ENCODE data around the gene TOMM20L. TPM values are rescaled to one million over a fixed set of nuclear protein-coding genes. Genes with fewer than 3 reads are reported as not detected.
A peak's percentile ranks its signal among the peaks of the same experiment; 100 is the strongest.
"Not testable (repeated sequence)": the region's sequence is repeated elsewhere in the genome, so short reads cannot be mapped to it uniquely, and the experiment has no call there.

The TOMM20L gene
- total RNA-seq (2014; rRNA removed; shearing (Covaris generic)), result not detected in 2 replicates

DNA sequence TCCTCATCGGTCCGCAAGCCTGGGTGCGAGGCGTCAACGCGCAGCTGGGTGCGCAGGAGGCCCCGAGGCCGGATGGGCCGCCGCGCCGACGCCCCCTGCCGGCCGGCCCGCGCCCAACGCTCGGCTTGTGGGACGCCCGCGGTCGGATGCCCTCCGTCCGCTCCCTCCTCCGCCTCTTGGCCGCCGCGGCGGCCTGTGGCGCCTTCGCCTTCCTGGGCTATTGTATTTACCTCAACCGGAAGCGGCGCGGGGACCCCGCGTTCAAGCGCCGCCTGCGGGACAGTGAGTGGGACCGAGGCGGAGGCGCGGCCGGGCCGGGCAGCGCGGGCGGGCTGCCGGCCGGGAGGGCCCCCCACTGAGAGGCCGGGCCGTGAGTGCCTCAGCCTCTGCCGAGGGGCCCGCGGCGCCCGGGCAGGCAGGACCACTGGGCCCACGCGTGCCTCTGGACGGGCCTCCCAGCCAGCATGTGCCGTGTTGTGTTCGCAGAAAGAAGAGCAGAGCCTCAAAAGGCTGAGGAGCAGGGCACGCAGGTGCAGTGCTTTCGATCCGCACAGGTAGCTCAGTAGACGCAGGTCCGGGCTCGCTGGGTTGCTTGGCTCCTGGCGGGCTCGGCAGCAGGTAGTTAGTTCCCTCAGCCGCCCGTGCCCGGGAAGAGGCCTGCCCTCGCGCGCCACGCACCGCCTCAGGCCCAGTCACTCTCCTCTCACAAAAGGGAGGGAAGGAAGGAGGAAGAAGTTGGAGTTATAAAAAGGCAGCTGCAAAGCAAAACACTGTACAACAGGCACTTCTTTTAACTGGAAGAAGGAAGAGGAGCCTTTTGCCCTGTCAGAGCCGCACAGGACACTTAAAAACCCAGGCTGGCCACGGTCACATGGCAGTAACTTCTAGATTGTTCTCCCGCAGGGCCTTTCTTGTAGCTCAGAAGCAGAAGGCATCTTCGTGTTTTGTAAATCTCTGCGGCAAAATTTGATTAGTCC, at the start of gene TOMM20L:
Gene TOMM20L, plus strand, starts transcription at position 119 of the 977 bp plus-strand sequence. Its CDS starts 28 bp downstream, at position 147.
- H3K27ac ChIP-seq, result no peak within 1 kb of the TSS
- H3K36me3 ChIP-seq, result no peaks in the 10 kb centered on the region

GRCh38 chr14:58353516-58354299, 42.0 kb upstream of the TOMM20L start:
- no peak for DNase-seq
- no peaks in the 10 kb centered on the region for H3K27me3 ChIP-seq
- no peak overlapping the region for H3K4me3 ChIP-seq
- peaks cover 23% of the 10 kb centered on the region for H3K36me3 ChIP-seq
- H3K9me3 ChIP-seq (replicated peaks), result no peaks in the 10 kb centered on the region
- no peak overlapping the region for H3K27ac ChIP-seq
- no peaks in the 10 kb centered on the region for H3K4me1 ChIP-seq

More for the DNA sequence above, at the start of gene TOMM20L:
- peak; percentile 41 to 58 for DNase-seq
- no peaks in the 10 kb centered on the region for H3K9me3 ChIP-seq (replicated peaks)
- H3K27me3 ChIP-seq, result no peaks in the 10 kb centered on the region
- H3K4me1 ChIP-seq, result no peaks in the 10 kb centered on the region
- H3K4me3 ChIP-seq, result peak within 1 kb of the TSS; percentile 49

DNA sequence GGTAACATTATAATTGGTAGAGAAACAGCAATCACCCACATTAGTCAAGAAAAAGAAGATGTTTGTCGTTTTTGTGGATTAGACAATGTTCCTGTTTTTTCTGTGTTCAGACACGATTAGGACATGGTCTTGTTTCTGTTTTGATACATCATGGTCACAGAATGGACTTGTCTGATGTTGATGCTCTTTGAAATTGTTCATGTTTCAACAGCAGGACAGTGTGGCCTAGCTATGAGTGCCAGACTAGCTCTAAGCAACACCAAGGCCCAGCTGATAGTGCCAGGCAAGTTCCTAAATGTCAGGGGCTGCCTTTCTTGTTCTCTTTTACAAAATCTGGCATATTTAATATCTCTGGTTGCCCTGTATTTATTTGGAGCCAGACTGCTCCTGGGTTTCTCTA, 40.9 kb upstream of the TOMM20L start:
- H3K27me3 ChIP-seq, result no peaks in the 10 kb centered on the region
- H3K4me3 ChIP-seq, result no peak overlapping the region
- H3K36me3 ChIP-seq, result peaks cover 33% of the 10 kb centered on the region
- H3K4me1 ChIP-seq, result peaks cover 3% of the 10 kb centered on the region; the same call in 1 of the 2 replicates
- H3K9me3 ChIP-seq (replicated peaks), result no peaks in the 10 kb centered on the region
- H3K27ac ChIP-seq, result no peak overlapping the region
- DNase-seq, result no peak

- Histone ChIP-seq H3K4me3 (no peak overlapping the region), H3K27me3 (no peaks in the 10 kb centered on the region), H3K4me1 (peaks cover 7% of the 10 kb centered on the region), H3K36me3 (peaks cover 24% of the 10 kb centered on the region), H3K27ac (no peak overlapping the region), H3K9me3 (replicated peaks) (no peaks in the 10 kb centered on the region)
- no peak for DNase-seq
These were observed 39.5 kb upstream of the TOMM20L start for GRCh38 chr14:58356268-58356667.

- not testable (repeated sequence) for DNase-seq; H3K4me3 ChIP-seq; H3K9me3 ChIP-seq (replicated peaks); H3K4me1 ChIP-seq; H3K27ac ChIP-seq; H3K27me3 ChIP-seq
- H3K36me3 ChIP-seq, result peaks cover 24% of the 10 kb centered on the region
These were observed 33.5 kb upstream of the TOMM20L start for GRCh38 chr14:58362272-58362671.

DNA sequence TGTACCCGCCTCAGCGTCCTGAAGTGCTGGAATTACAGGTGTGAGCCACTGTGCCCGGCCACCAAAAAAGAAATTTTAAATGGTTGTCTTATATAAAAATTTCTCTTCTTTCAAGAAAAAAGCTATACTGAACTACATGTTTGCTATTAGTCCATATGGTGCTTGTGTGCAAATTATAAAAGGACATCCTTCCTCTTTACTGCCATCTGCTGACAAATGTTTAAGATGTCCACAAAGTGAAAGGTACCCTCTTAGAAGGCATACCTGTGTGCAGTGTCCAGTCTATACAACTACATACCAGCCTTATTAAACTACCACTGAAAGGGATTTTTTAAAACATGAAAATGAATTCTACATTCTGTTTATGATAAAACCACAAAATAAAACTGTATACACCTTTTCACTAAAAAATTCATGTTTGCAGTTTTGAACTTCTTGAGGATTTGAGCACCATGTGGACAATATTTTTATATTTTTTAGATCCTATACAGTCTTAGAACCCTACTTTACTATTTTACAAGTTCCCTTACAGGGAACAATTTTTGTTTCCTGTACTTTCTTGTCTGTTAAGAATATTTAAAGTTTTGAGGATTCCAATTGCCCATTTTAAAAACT, 32.8 kb upstream of the TOMM20L start:
- peaks cover 28% of the 10 kb centered on the region for H3K36me3 ChIP-seq
- H3K4me3 ChIP-seq, result no peak overlapping the region
- peaks cover 7% of the 10 kb centered on the region for H3K4me1 ChIP-seq
- DNase-seq, result peak in 1 of 2 experiments; percentile 37
- no peaks in the 10 kb centered on the region for H3K9me3 ChIP-seq (replicated peaks)
- H3K27ac ChIP-seq, result no peak overlapping the region
- no peaks in the 10 kb centered on the region for H3K27me3 ChIP-seq

- DNase-seq, result no peak
- no peaks in the 10 kb centered on the region for H3K27me3 ChIP-seq
- no peaks in the 10 kb centered on the region for H3K9me3 ChIP-seq (replicated peaks)
- no peak overlapping the region for H3K4me3 ChIP-seq
- peaks cover 7% of the 10 kb centered on the region for H3K4me1 ChIP-seq
- H3K27ac ChIP-seq, result no peak overlapping the region
- peaks cover 25% of the 10 kb centered on the region for H3K36me3 ChIP-seq
These were observed 31.4 kb upstream of the TOMM20L start for GRCh38 chr14:58364316-58364715.

GRCh38 chr14:58367296-58367695, 28.4 kb upstream of the TOMM20L start:
- no peak overlapping the region for H3K4me3 ChIP-seq
- H3K27ac ChIP-seq, result no peak overlapping the region
- no peaks in the 10 kb centered on the region for H3K27me3 ChIP-seq
- H3K9me3 ChIP-seq (replicated peaks), result no peaks in the 10 kb centered on the region
- no peak for DNase-seq
- H3K4me1 ChIP-seq, result no peaks in the 10 kb centered on the region
- peaks cover 27% of the 10 kb centered on the region for H3K36me3 ChIP-seq

- Histone ChIP-seq H3K4me1 (no peaks in the 10 kb centered on the region), H3K27me3 (no peaks in the 10 kb centered on the region), H3K36me3 (peaks cover 30% of the 10 kb centered on the region), H3K27ac (no peak overlapping the region), H3K9me3 (replicated peaks) (no peaks in the 10 kb centered on the region), H3K4me3 (no peak overlapping the region)
- no peak for DNase-seq
These were observed 26.8 kb upstream of the TOMM20L start for GRCh38 chr14:58368956-58369355.

GRCh38 chr14:58376791-58377190, 18.9 kb upstream of the TOMM20L start:
- no peaks in the 10 kb centered on the region for H3K27me3 ChIP-seq
- H3K27ac ChIP-seq, result no peak overlapping the region
- no peak for DNase-seq
- H3K4me3 ChIP-seq, result no peak overlapping the region
- no peaks in the 10 kb centered on the region for H3K9me3 ChIP-seq (replicated peaks)
- no peaks in the 10 kb centered on the region for H3K4me1 ChIP-seq
- H3K36me3 ChIP-seq, result peaks cover 21% of the 10 kb centered on the region

DNA sequence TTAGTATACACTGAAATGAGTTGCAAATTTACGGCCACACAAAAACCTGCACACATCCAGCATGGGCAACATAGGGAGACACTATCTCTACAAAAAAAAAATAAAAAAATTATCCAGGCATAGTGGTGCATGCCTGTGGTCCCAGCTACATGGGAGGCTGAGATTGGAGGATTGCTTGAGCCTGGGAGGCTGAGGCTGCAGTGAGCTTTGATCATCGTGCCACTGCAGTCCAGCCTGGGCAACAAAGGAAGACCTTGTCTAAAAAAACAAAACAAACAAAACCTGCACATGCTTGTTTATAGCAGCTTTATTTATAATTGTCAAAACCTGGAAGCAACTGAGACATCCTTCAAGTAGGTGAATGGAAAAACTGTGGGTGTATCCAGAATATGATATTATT, 4.9 kb upstream of the TOMM20L start:
- Histone ChIP-seq H3K9me3 (replicated peaks) (no peaks in the 10 kb centered on the region), H3K4me1 (no peaks in the 10 kb centered on the region), H3K4me3 (no peak overlapping the region), H3K27me3 (no peaks in the 10 kb centered on the region), H3K36me3 (no peaks in the 10 kb centered on the region), H3K27ac (no peak overlapping the region)
- no peak for DNase-seq

GRCh38 chr14:58395562-58395811, 243 bp upstream of the TOMM20L start:
- no peak overlapping the region for H3K27ac ChIP-seq
- H3K4me1 ChIP-seq, result no peaks in the 10 kb centered on the region
- no peaks in the 10 kb centered on the region for H3K9me3 ChIP-seq (replicated peaks)
- peak overlapping the region; percentile 49 for H3K4me3 ChIP-seq
- H3K36me3 ChIP-seq, result no peaks in the 10 kb centered on the region
- DNase-seq, result no peak
- H3K27me3 ChIP-seq, result no peaks in the 10 kb centered on the region

- Histone ChIP-seq H3K27ac (no peak overlapping the region), H3K4me3 (no peak overlapping the region), H3K9me3 (replicated peaks) (no peaks in the 10 kb centered on the region), H3K27me3 (no peaks in the 10 kb centered on the region), H3K4me1 (no peaks in the 10 kb centered on the region), H3K36me3 (no peaks in the 10 kb centered on the region)
- no peak for DNase-seq
These were observed 1.4 kb downstream of the TOMM20L start for GRCh38 chr14:58397156-58397555.

- no peak for DNase-seq
- H3K27me3 ChIP-seq, result no peaks in the 10 kb centered on the region
- no peak overlapping the region for H3K27ac ChIP-seq
- no peak overlapping the region for H3K4me3 ChIP-seq
- H3K9me3 ChIP-seq (replicated peaks), result no peaks in the 10 kb centered on the region
- no peaks in the 10 kb centered on the region for H3K4me1 ChIP-seq
- no peaks in the 10 kb centered on the region for H3K36me3 ChIP-seq
These were observed 2.8 kb downstream of the TOMM20L start for GRCh38 chr14:58398495-58398894.

DNA sequence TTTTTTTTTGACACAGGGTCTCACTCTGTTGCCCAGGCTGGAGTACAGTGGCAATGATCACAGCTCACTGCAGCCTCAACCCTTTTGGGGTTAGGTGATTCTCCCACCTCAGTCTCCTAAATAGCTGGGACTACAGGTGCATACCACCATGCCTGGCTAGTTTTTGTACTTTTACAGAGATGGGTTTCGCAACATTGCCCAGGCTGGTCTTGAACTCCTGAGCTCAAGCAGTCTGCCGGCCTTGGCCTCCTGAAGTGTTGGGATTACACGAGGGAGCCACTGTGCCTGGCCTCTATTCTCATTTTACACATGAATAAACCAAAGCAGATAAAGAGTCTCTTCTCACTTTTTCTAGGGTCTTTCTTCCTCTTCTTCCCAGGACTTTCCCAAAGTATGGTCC, 3.2 kb downstream of the TOMM20L start:
- no peak overlapping the region for H3K27ac ChIP-seq
- H3K36me3 ChIP-seq, result no peaks in the 10 kb centered on the region
- no peaks in the 10 kb centered on the region for H3K27me3 ChIP-seq
- H3K4me3 ChIP-seq, result no peak overlapping the region
- H3K9me3 ChIP-seq (replicated peaks), result no peaks in the 10 kb centered on the region
- no peaks in the 10 kb centered on the region for H3K4me1 ChIP-seq
- DNase-seq, result no peak
